GM12878 (cell line): ENCODE data around the gene TINCR. TPM values are rescaled to one million over a fixed set of nuclear protein-coding genes. Genes with fewer than 3 reads are reported as not detected.

Experiments
- ATAC-seq: fragments of 200-7000 bp; cut with Tn5 transposase; 3 replicates; pipeline ENCODE4 v1.9.1; 2020; ENCODE audit warnings: mild to moderate bottlenecking, moderate library complexity
- BruUV-seq: library from RNA; stranded (reverse); fragments of 400-500 nt; replicated peaks from 2 replicates; lab custom pipeline; 2021; lab: Mats Ljungman, UMichigan
- CTCF ChIA-PET: fragments of 300-600 bp; sonication (Branson Sonifier 250); formaldehyde crosslinking; extraction: SDS; loops from one replicate; lab custom pipeline; 2021; ENCODE audit warnings: inconsistent platforms; lab: Yijun Ruan, JAX
- POLR2A ChIA-PET: fragments of 350-600 bp; formaldehyde crosslinking; extraction: SDS; loops from one replicate; lab custom pipeline; 2021; ENCODE audit warnings: inconsistent platforms; lab: Charles Lee
- RAD21 ChIA-PET: fragments of 300-600 bp; sonication (Branson Sonifier 250); formaldehyde crosslinking; loops from one replicate; lab custom pipeline; 2023; ENCODE audit warnings: antibody characterized with exemption; ENCODE audit not compliant: unreplicated experiment; lab: Charles Lee
- SMC1A ChIA-PET: fragments of 300-600 bp; sonication (Branson Sonifier 250); formaldehyde crosslinking; loops from one replicate; lab custom pipeline; 2023; ENCODE audit not compliant: unreplicated experiment, uncharacterized antibody; lab: Charles Lee
- DNase-seq: peaks from one replicate; pipeline ENCODE4 v3.0.0-alpha.2; 2011; ENCODE audit warnings: low read depth, low spot score
- FAIRE-seq: peaks from 3 replicates; lab custom pipeline; 2011; peaks lifted over from hg19 to GRCh38; lab: Jason Lieb, UNC
- H2AFZ ChIP-seq: 2 replicates; pipeline ENCODE4 v1.6.0; 2011; ENCODE audit warnings: low read depth, low read length, control low read depth; ENCODE audit not compliant: control insufficient read depth
- H3K27ac ChIP-seq: 2 replicates; pipeline ENCODE4 v1.5.1; 2011; ENCODE audit warnings: control low read depth; ENCODE audit not compliant: control insufficient read depth, insufficient read depth
- H3K27me3 ChIP-seq, 2 experiments: replicated peaks in 1 of 2; 2 replicates each; pipeline versions ENCODE4 v1.6.0 to v1.6.1; 2011; ENCODE audit warnings: low read length in 1 of 2; ENCODE audit not compliant: control insufficient read depth in 2 of 2, insufficient read depth in 2 of 2
- H3K36me3 ChIP-seq, 2 experiments: 2 replicates each; pipeline ENCODE4 v1.5.1; 2011; ENCODE audit warnings: low read length in 1 of 2; ENCODE audit not compliant: control insufficient read depth in 2 of 2, insufficient read depth in 2 of 2
- H3K4me1 ChIP-seq: 2 replicates; pipeline ENCODE4 v1.6.1; 2011; ENCODE audit warnings: mild to moderate bottlenecking, low read length, moderate library complexity, mixed read lengths; ENCODE audit not compliant: control insufficient read depth, insufficient read depth
- H3K4me2 ChIP-seq: 2 replicates; pipeline ENCODE4 v1.6.0; 2011; ENCODE audit warnings: control low read depth; ENCODE audit not compliant: control insufficient read depth, insufficient read depth
- H3K4me3 ChIP-seq: fragments of 200-600 bp; sonication (generic); 2 replicates; pipeline ENCODE4 v1.5.1; 2016
- H3K79me2 ChIP-seq: 2 replicates; pipeline ENCODE4 v1.6.0; 2011; ENCODE audit warnings: low read length; ENCODE audit not compliant: control insufficient read depth, insufficient read depth
- H3K9ac ChIP-seq: 2 replicates; pipeline ENCODE4 v1.8.0; 2011; ENCODE audit warnings: low read length, control low read depth, mixed read lengths; ENCODE audit not compliant: control insufficient read depth, insufficient read depth
- H3K9me3 ChIP-seq: replicated peaks from 3 replicates; pipeline ENCODE4 v1.5.1; 2011; ENCODE audit warnings: mild to moderate bottlenecking, low read length; ENCODE audit not compliant: control insufficient read depth, insufficient read depth
- H4K20me1 ChIP-seq: 2 replicates; pipeline ENCODE4 v1.6.0; 2011; ENCODE audit not compliant: control insufficient read depth, insufficient read depth
- CTCF ChIP-seq, 3 experiments: IDR thresholded peaks in 2 of 3; conservative IDR thresholded peaks in 1 of 3; 2 replicates each; pipeline ENCODE4 v1.5.1; 2011; ENCODE audit warnings: low read depth in 3 of 3, low read length in 3 of 3, mild to moderate bottlenecking in 3 of 3, control low read depth in 2 of 3, moderate library complexity in 2 of 3, inconsistent platforms in 1 of 3, mixed read lengths in 1 of 3; ENCODE audit not compliant: control insufficient read depth in 2 of 3, insufficient read depth in 1 of 3; ENCODE audit errors: extremely low read depth in 1 of 3
- E2F4 ChIP-seq: IDR thresholded peaks from 2 replicates; pipeline ENCODE4 v1.6.1; 2012; ENCODE audit warnings: low read depth, low read length, improper control_type of control experiment
- RCOR1 ChIP-seq: conservative IDR thresholded peaks from 2 replicates; pipeline ENCODE4 v1.6.1; 2012; ENCODE audit warnings: low read depth, low read length, improper control_type of control experiment
- RFX5 ChIP-seq: IDR thresholded peaks from 2 replicates; pipeline ENCODE4 v1.6.1; 2011; ENCODE audit warnings: low read depth, low read length, improper control_type of control experiment
- YBX1 ChIP-seq: fragments of 450-650 bp; IDR thresholded peaks from 2 replicates; pipeline ENCODE4 v1.6.1; 2016; ENCODE audit warnings: antibody characterized with exemption
- ZSCAN29 ChIP-seq: fragments of 450-650 bp; IDR thresholded peaks from 2 replicates; pipeline ENCODE4 v1.6.1; 2017; ENCODE audit warnings: mild to moderate bottlenecking, moderate library complexity
- WGBS: methylation state at CpG from one replicate; pipeline ENCODE4 v1.1.6; 2016; ENCODE audit warnings: low lambda C conversion rate; ENCODE audit not compliant: insufficient replicate concordance, insufficient coverage; ENCODE audit errors: missing lambda C conversion rate; 5-methylcytosine and 5-hydroxymethylcytosine counted together
- in situ Hi-C: fragments of 300-500 bp; cut with MboI; formaldehyde crosslinking; loops from 9 replicates; pipeline ENCODE4 v1.14.3; 2018; ENCODE audit warnings: mixed read lengths
- intact Hi-C: fragments of 100-400 bp; cut with micrococcal nuclease; formaldehyde crosslinking; loops from one replicate; pipeline ENCODE4 v1.14.2; 2022; ENCODE audit not compliant: unreplicated experiment
- polyA plus RNA-seq, 11 experiments: library from polyadenylated mRNA; depleted of rRNA in 4 of 11; unstranded in 6 of 11; stranded (reverse) in 5 of 11; fragments of >200 nt; fragmentation: Nextera tagmentation in 4 of 11; fragmentation: Illumina TruSeq in 1 of 11; extraction: Ambion mirVana in 4 of 11; extraction: Trizol in 1 of 11; gene quantifications; 1 replicate in 1 of 11; 2 replicates in 10 of 11; pipeline versions ENCODE4 v1.2.1 to v1.2.3, GENCODE V29; 2011 to 2016; ENCODE audit warnings: inconsistent platforms in 2 of 11, missing spikeins in 2 of 11, low read depth in 1 of 11
- total RNA-seq, 4 experiments: library from RNA; depleted of rRNA in 3 of 4; stranded (reverse); fragments of >200 nt in 3 of 4; fragmentation: Illumina TruSeq in 1 of 4; extraction: Trizol in 1 of 4; gene quantifications; 2 replicates each; pipeline versions ENCODE4 v1.2.1 to v1.2.3, GENCODE V29; 2013 to 2021

TINCR gene
- total and polyA plus RNA-seq, 10 of the 15 experiments (the other 5 are each of a cell fraction or from before 2014, with no cell fraction given) = 0.02 to 0.36 (median 0.06) TPM; not detected in 3

DNA sequence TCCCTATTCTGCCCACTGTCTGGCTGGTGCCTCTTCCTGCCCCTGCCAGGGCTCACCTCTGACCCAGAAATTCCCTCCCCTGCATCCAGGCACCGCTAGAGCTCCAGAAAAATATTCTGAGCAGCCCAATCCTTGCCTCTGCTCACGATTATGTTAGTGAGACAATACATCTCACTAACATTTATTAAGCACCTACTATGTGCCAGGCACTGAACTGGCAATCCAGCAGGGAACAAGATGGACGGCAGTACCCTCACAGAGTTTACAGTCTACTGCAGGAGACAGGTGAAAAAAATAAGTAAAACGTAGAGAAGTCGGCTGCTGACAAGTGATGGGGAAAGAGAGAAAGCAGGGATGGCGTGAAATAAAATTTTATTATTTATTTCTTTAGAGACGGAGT is 5.5 kb downstream of the TINCR start:
- intact Hi-C loops = no loop called here
- 51% methylated on average over 7 of the region's 7 CpGs for WGBS
- no peak for DNase-seq

GRCh38 chr19:5561559-5561958 is 6.2 kb downstream of the TINCR start:
- 36% methylated on average over 6 of the region's 6 CpGs for WGBS
- ChIA-PET SMC1A (no interaction called here), CTCF (no interaction called here), RAD21 (no interaction called here), POLR2A (no interaction called here)
- ATAC-seq (no peak), DNase-seq (no peak), FAIRE-seq (no peak)
- Histone ChIP-seq H3K9me3 (no peaks in the 10 kb centered on the region; the same call in 2 of the 3 replicates), H2AFZ (no peak overlapping the region), H3K36me3 (no peaks in the 10 kb centered on the region), H3K4me1 (no peaks in the 10 kb centered on the region), H3K27me3 (no peaks in the 10 kb centered on the region), H3K27ac (no peak overlapping the region), H3K4me3 (no peak overlapping the region), H4K20me1 (no peaks in the 10 kb centered on the region), H3K79me2 (no peaks in the 10 kb centered on the region), H3K9ac (no peak overlapping the region), H3K4me2 (no peak overlapping the region)
- intact Hi-C loops = no loop called here
- in situ Hi-C loops = no loop called here
- BruUV-seq = no TSS peak
- TF ChIP-seq E2F4 = no peak
- TF ChIP-seq CTCF (IDR thresholded peaks at IDR 0.05 in 2 of 3, conservative IDR thresholded peaks at IDR 0.05 in 1 of 3; ENCODE audit: control insufficient read depth in 2 of 3, extremely low read depth in 1 of 3, insufficient read depth in 1 of 3, low read depth in 3 of 3, low read length in 3 of 3) = peak in 2 of 3 experiments; percentile 24 to 26; a peak in 3 of 6 replicates

More for the DNA sequence above, 5.5 kb downstream of the TINCR start:
- BruUV-seq = no TSS peak
- Histone ChIP-seq H3K36me3 (no peaks in the 10 kb centered on the region), H3K4me3 (no peak overlapping the region), H3K9ac (no peak overlapping the region), H3K9me3 (no peaks in the 10 kb centered on the region; the same call in 2 of the 3 replicates), H2AFZ (no peak overlapping the region), H3K27me3 (no peaks in the 10 kb centered on the region; a peak in 1 of 4 replicates), H3K79me2 (no peaks in the 10 kb centered on the region), H3K4me2 (no peak overlapping the region), H3K4me1 (no peaks in the 10 kb centered on the region), H4K20me1 (no peaks in the 10 kb centered on the region), H3K27ac (no peak overlapping the region)
- ATAC-seq (no peak), FAIRE-seq (no peak)
- ChIA-PET CTCF (no interaction called here), SMC1A (no interaction called here), POLR2A (no interaction called here), RAD21 (no interaction called here)
- TF ChIP-seq ZSCAN29 = no peak
- TF ChIP-seq RCOR1 = no peak
- TF ChIP-seq RFX5 = no peak
- no peak for TF ChIP-seq YBX1
- in situ Hi-C loops = no loop called here
